Activated naive CD4-positive, alpha-beta T cell treated with anti-CD3 and anti-CD28 coated beads, Interleukin-2, amount 50 U/mL, for 24 hours (primary cell): Measurements from ENCODE around the gene PKNOX2.

Experiments
- H3K27ac Mint-ChIP-seq: one replicate; pipeline ENCODE4 v1.8.0; 2021; ENCODE audit warnings: mild to moderate bottlenecking, mixed read lengths
- H3K27me3 Mint-ChIP-seq: one replicate; pipeline ENCODE4 v1.8.0; 2021; ENCODE audit warnings: mixed read lengths
- H3K36me3 Mint-ChIP-seq: one replicate; pipeline ENCODE4 v1.8.0; 2021; ENCODE audit warnings: mixed read lengths
- H3K4me1 Mint-ChIP-seq: one replicate; pipeline ENCODE4 v1.8.0; 2021; ENCODE audit warnings: mixed read lengths
- H3K4me3 Mint-ChIP-seq: one replicate; pipeline ENCODE4 v1.8.0; 2021; ENCODE audit warnings: mild to moderate bottlenecking, mixed read lengths
- H3K9me3 Mint-ChIP-seq: one replicate; pipeline ENCODE4 v1.8.0; 2021; ENCODE audit warnings: mixed read lengths

PKNOX2 gene

DNA sequence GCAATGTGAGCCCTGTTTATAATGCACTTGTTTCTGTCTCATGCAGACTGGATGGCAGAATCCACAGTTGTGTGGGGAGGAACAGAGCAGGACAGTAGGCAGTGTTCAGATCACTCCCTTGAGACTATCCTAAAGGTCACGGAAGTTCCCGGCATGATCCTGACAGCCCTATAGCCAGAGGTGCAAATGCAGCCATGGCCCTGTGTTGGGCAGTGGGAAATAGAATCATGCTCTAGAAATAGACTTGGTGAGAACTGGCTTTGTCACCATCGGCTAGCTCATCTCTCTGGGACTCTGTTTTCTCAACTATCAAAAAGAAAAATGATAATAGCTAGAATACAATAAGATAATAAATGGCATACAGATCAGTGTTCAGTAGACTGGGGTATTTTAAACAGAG lies 208.4 kb downstream of the PKNOX2 start:
- Mint-ChIP-seq H3K4me3 (no peak overlapping the region), H3K27me3 (peaks cover 16% of the 10 kb centered on the region), H3K36me3 (no peaks in the 10 kb centered on the region), H3K27ac (no peak overlapping the region), H3K9me3 (no peaks in the 10 kb centered on the region), H3K4me1 (no peaks in the 10 kb centered on the region)

DNA sequence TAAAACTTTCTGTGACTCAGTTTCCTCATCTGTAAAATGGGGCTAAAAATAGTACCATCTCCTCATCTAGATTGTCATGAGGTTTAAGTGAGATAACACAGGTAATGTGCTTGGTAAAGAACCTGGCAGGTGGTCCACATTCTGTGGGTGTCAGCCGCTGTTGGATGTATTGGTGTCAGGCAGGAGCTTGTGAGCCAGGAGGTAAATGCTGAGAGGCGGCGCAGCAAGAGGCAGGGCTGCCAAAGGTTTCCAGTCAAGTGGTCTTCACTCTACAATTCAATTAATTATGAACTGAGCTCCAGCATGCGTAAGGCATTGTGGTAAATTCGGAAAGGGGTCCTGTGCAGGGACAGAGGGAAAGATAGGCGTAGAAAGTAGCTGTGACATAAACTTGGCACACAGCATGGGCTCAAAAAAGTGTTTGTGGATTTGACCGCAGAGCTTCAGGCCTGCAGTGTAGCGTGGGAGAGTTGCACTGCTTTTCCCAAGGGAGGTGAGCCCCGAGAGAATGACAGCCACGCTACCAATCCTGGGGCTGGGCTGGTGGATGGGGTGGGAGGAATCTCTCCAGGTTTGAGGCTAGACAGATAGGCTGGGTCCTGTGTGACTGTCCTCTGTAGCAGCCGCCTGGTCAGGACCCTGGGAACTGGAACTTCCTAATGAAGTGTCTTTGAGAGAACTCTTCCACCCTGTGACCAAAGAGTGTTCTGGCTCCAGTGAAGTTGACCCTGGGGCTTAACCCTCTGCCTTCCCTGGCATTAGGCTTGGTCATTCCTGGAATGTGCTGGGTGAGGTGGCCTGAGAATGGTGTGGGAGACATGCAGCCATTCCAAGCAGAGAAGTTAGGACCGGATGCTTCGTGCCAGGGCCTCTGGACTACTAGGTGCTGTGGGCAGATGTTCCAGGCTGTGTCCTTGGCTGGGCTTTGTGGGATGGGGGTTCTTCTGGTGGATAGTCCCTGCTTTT lies 209.2 kb downstream of the PKNOX2 start:
- H3K27ac Mint-ChIP-seq = no peak overlapping the region
- no peaks in the 10 kb centered on the region for H3K9me3 Mint-ChIP-seq
- no peak overlapping the region for H3K4me3 Mint-ChIP-seq
- no peaks in the 10 kb centered on the region for H3K4me1 Mint-ChIP-seq
- H3K36me3 Mint-ChIP-seq = no peaks in the 10 kb centered on the region
- peaks cover 16% of the 10 kb centered on the region for H3K27me3 Mint-ChIP-seq

DNA sequence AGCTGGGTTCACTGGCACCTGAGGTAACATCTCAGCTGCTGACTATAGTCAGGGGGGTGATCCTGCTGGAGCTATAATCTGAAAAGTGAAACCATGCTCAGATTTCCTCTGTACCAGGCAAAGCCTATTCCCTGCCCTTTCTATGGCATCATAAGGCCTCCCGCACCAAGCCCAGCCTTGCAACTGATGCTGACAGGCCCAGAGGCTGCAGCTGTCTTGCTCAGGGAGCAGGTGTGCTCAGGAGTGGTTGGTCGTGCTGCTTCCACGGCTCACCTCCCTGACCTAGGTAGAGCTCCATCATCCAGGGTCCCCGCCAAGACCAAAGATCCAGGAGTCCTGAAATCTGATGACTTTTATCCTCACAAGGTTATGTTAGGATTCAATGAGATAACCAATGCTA lies 209.8 kb downstream of the PKNOX2 start:
- no peak overlapping the region for H3K27ac Mint-ChIP-seq
- H3K27me3 Mint-ChIP-seq = peaks cover 17% of the 10 kb centered on the region
- no peaks in the 10 kb centered on the region for H3K36me3 Mint-ChIP-seq
- no peaks in the 10 kb centered on the region for H3K9me3 Mint-ChIP-seq
- no peak overlapping the region for H3K4me3 Mint-ChIP-seq
- no peaks in the 10 kb centered on the region for H3K4me1 Mint-ChIP-seq

DNA sequence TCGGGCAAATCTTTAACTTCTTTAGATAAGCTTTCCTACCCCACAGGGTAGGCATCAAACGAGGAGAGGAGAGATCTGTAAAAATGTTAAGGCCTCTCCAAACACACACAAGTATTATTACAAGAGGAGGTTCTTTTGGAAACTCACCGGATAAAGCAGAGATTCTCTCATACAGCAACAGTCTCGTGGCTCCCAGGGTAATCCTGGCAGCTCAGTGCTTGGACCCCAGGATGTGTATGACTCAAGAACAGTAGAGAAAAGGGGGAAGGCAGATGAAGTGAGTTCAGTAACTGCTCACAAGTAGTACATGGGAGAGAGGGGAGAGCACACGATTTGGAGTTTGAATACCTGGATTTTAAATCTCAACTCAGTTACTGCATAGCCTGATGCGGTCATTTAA lies 210.6 kb downstream of the PKNOX2 start:
- Mint-ChIP-seq H3K36me3 (no peaks in the 10 kb centered on the region), H3K27me3 (peaks cover 17% of the 10 kb centered on the region), H3K9me3 (no peaks in the 10 kb centered on the region), H3K4me1 (no peaks in the 10 kb centered on the region), H3K27ac (no peak overlapping the region), H3K4me3 (no peak overlapping the region)

DNA sequence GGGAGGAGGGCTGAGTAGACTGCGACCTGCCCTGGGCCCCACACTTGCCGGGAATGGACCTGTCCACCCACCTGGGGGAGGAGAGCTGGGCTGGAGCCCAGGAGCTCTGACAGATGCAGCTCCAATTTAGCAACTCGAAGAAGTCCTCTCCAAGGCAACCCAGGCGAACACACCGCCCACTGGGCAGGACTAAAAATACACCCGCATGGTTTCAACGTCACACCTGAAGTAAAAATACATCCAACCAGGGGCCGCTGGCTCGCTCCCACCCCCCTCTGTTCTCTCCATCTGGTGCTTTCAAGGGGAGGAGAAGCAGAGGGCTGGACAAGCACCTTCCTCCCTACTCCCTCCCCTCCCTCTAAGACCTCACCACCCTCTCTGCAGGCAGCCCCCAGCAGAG lies 211.6 kb downstream of the PKNOX2 start:
- H3K4me3 Mint-ChIP-seq = no peak overlapping the region
- H3K4me1 Mint-ChIP-seq = no peaks in the 10 kb centered on the region
- H3K36me3 Mint-ChIP-seq = no peaks in the 10 kb centered on the region
- peaks cover 15% of the 10 kb centered on the region for H3K27me3 Mint-ChIP-seq
- no peak overlapping the region for H3K27ac Mint-ChIP-seq
- no peaks in the 10 kb centered on the region for H3K9me3 Mint-ChIP-seq

GRCh38 chr11:125376856-125377255 lies 212.3 kb downstream of the PKNOX2 start:
- H3K9me3 Mint-ChIP-seq = no peaks in the 10 kb centered on the region
- H3K27ac Mint-ChIP-seq = no peak overlapping the region
- no peak overlapping the region for H3K4me3 Mint-ChIP-seq
- H3K27me3 Mint-ChIP-seq = peaks cover 17% of the 10 kb centered on the region
- H3K4me1 Mint-ChIP-seq = no peaks in the 10 kb centered on the region
- no peaks in the 10 kb centered on the region for H3K36me3 Mint-ChIP-seq

GRCh38 chr11:125378083-125378482 lies 213.5 kb downstream of the PKNOX2 start:
- Mint-ChIP-seq H3K9me3 (no peaks in the 10 kb centered on the region), H3K27me3 (peaks cover 16% of the 10 kb centered on the region), H3K4me1 (no peaks in the 10 kb centered on the region), H3K27ac (no peak overlapping the region), H3K4me3 (no peak overlapping the region), H3K36me3 (no peaks in the 10 kb centered on the region)

- Mint-ChIP-seq H3K36me3 (no peaks in the 10 kb centered on the region), H3K4me1 (no peaks in the 10 kb centered on the region), H3K4me3 (no peak overlapping the region), H3K27me3 (peaks cover 14% of the 10 kb centered on the region), H3K9me3 (no peaks in the 10 kb centered on the region), H3K27ac (no peak overlapping the region)
Observed at GRCh38 chr11:125378571-125378970, 214.0 kb downstream of the PKNOX2 start.

DNA sequence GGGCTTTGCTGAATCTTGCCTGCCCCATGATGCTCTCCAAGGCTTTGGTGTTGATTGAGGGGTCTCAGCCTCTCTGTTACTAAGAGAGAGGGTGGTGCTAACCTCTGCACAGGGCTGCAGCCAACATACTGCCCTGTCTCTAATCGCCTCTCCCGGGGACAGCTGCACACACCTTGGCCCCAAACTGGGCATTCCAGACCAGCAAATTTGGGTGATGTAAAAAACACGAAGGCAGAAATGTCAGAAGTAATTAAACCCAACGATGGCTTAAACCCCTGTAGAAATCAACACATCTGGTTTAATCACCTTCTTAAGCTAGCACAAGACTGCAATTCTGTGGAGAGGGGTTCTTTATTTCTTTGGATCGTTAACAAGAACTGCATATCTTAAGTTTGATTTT lies 215.0 kb downstream of the PKNOX2 start:
- Mint-ChIP-seq H3K27ac (no peak overlapping the region), H3K4me3 (no peak overlapping the region), H3K36me3 (no peaks in the 10 kb centered on the region), H3K9me3 (no peaks in the 10 kb centered on the region), H3K27me3 (peaks cover 12% of the 10 kb centered on the region), H3K4me1 (no peaks in the 10 kb centered on the region)

GRCh38 chr11:125379981-125380380 lies 215.4 kb downstream of the PKNOX2 start:
- no peak overlapping the region for H3K4me3 Mint-ChIP-seq
- H3K4me1 Mint-ChIP-seq = no peaks in the 10 kb centered on the region
- H3K36me3 Mint-ChIP-seq = no peaks in the 10 kb centered on the region
- no peaks in the 10 kb centered on the region for H3K9me3 Mint-ChIP-seq
- peaks cover 12% of the 10 kb centered on the region for H3K27me3 Mint-ChIP-seq
- no peak overlapping the region for H3K27ac Mint-ChIP-seq

GRCh38 chr11:125380756-125381445 lies 216.3 kb downstream of the PKNOX2 start:
- no peaks in the 10 kb centered on the region for H3K9me3 Mint-ChIP-seq
- no peak overlapping the region for H3K4me3 Mint-ChIP-seq
- no peaks in the 10 kb centered on the region for H3K4me1 Mint-ChIP-seq
- no peak overlapping the region for H3K27ac Mint-ChIP-seq
- H3K27me3 Mint-ChIP-seq = peaks cover 15% of the 10 kb centered on the region
- H3K36me3 Mint-ChIP-seq = no peaks in the 10 kb centered on the region

DNA sequence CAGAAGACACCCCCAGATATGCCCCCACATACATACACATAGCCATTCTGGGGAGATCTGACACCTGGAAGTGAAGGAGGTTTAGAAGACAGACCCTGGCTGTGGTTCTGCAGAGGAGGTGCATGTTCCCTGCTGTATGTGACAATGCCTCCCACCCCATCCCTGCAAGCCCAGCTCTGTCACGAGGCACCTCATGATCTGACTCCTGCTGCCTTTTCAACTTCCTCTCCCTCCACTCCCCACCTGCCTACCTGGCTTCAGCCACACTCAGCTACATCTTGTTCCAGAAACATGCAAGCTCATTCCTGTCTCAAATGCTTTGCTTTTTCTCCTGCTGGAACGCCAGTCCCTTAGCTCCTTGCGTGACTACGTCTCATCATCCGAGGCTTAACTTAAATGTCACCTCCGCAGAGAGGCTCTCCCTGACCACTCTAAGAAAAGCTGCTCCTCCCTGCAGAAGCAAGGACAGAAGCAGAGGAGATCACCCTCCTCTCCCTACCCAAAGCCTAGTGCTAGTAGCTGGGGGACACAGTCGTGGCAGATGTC lies 217.0 kb downstream of the PKNOX2 start:
- Mint-ChIP-seq H3K36me3 (no peaks in the 10 kb centered on the region), H3K4me3 (no peak overlapping the region), H3K4me1 (no peaks in the 10 kb centered on the region), H3K9me3 (no peaks in the 10 kb centered on the region), H3K27me3 (peaks cover 15% of the 10 kb centered on the region), H3K27ac (no peak overlapping the region)

GRCh38 chr11:125382314-125382791 lies 217.8 kb downstream of the PKNOX2 start:
- H3K27ac Mint-ChIP-seq = no peak overlapping the region
- H3K36me3 Mint-ChIP-seq = no peaks in the 10 kb centered on the region
- H3K9me3 Mint-ChIP-seq = no peaks in the 10 kb centered on the region
- no peak overlapping the region for H3K4me3 Mint-ChIP-seq
- H3K27me3 Mint-ChIP-seq = peaks cover 15% of the 10 kb centered on the region
- H3K4me1 Mint-ChIP-seq = no peaks in the 10 kb centered on the region

GRCh38 chr11:125382822-125383221 lies 218.3 kb downstream of the PKNOX2 start:
- Mint-ChIP-seq H3K4me1 (no peaks in the 10 kb centered on the region), H3K4me3 (no peak overlapping the region), H3K36me3 (no peaks in the 10 kb centered on the region), H3K27ac (no peak overlapping the region), H3K9me3 (no peaks in the 10 kb centered on the region), H3K27me3 (peaks cover 10% of the 10 kb centered on the region)

- H3K27ac Mint-ChIP-seq = no peak overlapping the region
- peaks cover 9% of the 10 kb centered on the region for H3K27me3 Mint-ChIP-seq
- H3K4me1 Mint-ChIP-seq = no peaks in the 10 kb centered on the region
Observed at GRCh38 chr11:125384825-125385224, 220.3 kb downstream of the PKNOX2 start.

GRCh38 chr11:125387901-125388300 lies 223.3 kb downstream of the PKNOX2 start:
- Mint-ChIP-seq H3K36me3 (no peaks in the 10 kb centered on the region), H3K4me3 (no peak overlapping the region), H3K27me3 (peaks cover 5% of the 10 kb centered on the region), H3K9me3 (no peaks in the 10 kb centered on the region), H3K4me1 (no peaks in the 10 kb centered on the region), H3K27ac (no peak overlapping the region)

More at GRCh38 chr11:125384825-125385224, 220.3 kb downstream of the PKNOX2 start:
- H3K36me3 Mint-ChIP-seq = no peaks in the 10 kb centered on the region
- no peak overlapping the region for H3K4me3 Mint-ChIP-seq
- no peaks in the 10 kb centered on the region for H3K9me3 Mint-ChIP-seq
